Right atrium auricular region (tissue), 2 donors: Measurements from ENCODE around the gene PSRC1. TPM values are rescaled to one million over a fixed set of nuclear protein-coding genes. Genes with fewer than 3 reads are reported as not detected.

Source experiments
- DNase-seq: peaks from one replicate; pipeline ENCODE4 v3.0.0-alpha.2; 2019; ENCODE audit warnings: low spot score
- H3K27ac ChIP-seq, 2 donors: fragments of 200-600 bp; sonication (generic); 1 replicate in 1 of 2; 2 replicates in 1 of 2; pipeline ENCODE4 v1.5.1; 2016 to 2019
- H3K27me3 ChIP-seq, 2 donors: fragments of 200-600 bp; sonication (generic); one replicate each; pipeline versions ENCODE4 v1.5.1 to v1.6.0; 2017 to 2019
- H3K36me3 ChIP-seq: fragments of 200-600 bp; sonication (generic); one replicate; pipeline ENCODE4 v1.5.1; 2016
- H3K4me1 ChIP-seq, 2 donors: fragments of 200-600 bp; sonication (generic); one replicate each; pipeline versions ENCODE4 v1.5.1 to v1.6.0; 2017 to 2019
- H3K4me3 ChIP-seq, 2 donors: fragments of 200-600 bp; sonication (generic); 1 replicate in 1 of 2; 2 replicates in 1 of 2; pipeline ENCODE4 v1.5.1; 2017 to 2019; ENCODE audit warnings: mild to moderate bottlenecking in 1 of 2, moderate library complexity in 1 of 2
- H3K9me3 ChIP-seq, 2 donors: fragments of 200-600 bp; sonication (generic); one replicate each; pipeline ENCODE4 v1.5.1; 2019
- CTCF ChIP-seq, 2 donors: fragments of 200-600 bp; sonication (generic); IDR thresholded peaks; one replicate each; pipeline ENCODE4 v1.5.1; 2019; ENCODE audit warnings: antibody characterized with exemption in 2 of 2
- total RNA-seq, 2 donors: library from RNA; depleted of rRNA; stranded (reverse); fragments of >200 nt; gene quantifications; one replicate each; pipeline ENCODE4 v1.1.0, GENCODE V29; 2016

Gene PSRC1
- total RNA-seq, 2 donors from 2014 or later = 2.2 to 2.4 TPM

- H3K27me3 ChIP-seq = no peaks in the 10 kb centered on the region
- no peak for TF ChIP-seq CTCF (IDR thresholded peaks at IDR 0.05)
- H3K4me3 ChIP-seq = no peak overlapping the region
- peaks cover 54% of the 10 kb centered on the region for H3K36me3 ChIP-seq
- H3K27ac ChIP-seq = no peak overlapping the region
- no peaks in the 10 kb centered on the region for H3K9me3 ChIP-seq
- peak; percentile 51 for DNase-seq
- H3K4me1 ChIP-seq = peaks cover 0 to 22% of the 10 kb centered on the region in 2 donors
Measured at GRCh38 chr1:109238382-109238781, 44.6 kb downstream of the PSRC1 start.

GRCh38 chr1:109237512-109237911 lies 45.4 kb downstream of the PSRC1 start:
- no peak for TF ChIP-seq CTCF (IDR thresholded peaks at IDR 0.05)
- H3K27ac ChIP-seq = no peak overlapping the region
- DNase-seq = peak; percentile 16
- H3K4me1 ChIP-seq = peaks cover 0 to 22% of the 10 kb centered on the region in 2 donors
- H3K9me3 ChIP-seq = no peaks in the 10 kb centered on the region
- H3K4me3 ChIP-seq = no peak overlapping the region
- H3K27me3 ChIP-seq = no peaks in the 10 kb centered on the region
- H3K36me3 ChIP-seq = peaks cover 63% of the 10 kb centered on the region

GRCh38 chr1:109235137-109235536 lies 47.8 kb downstream of the PSRC1 start:
- no peaks in the 10 kb centered on the region for H3K27me3 ChIP-seq
- no peak overlapping the region for H3K27ac ChIP-seq
- H3K4me1 ChIP-seq = peaks cover 0 to under 1% of the 10 kb centered on the region in 2 donors
- H3K36me3 ChIP-seq = peaks cover 86% of the 10 kb centered on the region
- no peaks in the 10 kb centered on the region for H3K9me3 ChIP-seq
- DNase-seq = peak; percentile 26
- no peak overlapping the region for H3K4me3 ChIP-seq
- no peak for TF ChIP-seq CTCF (IDR thresholded peaks at IDR 0.05)

- no peak for TF ChIP-seq CTCF (IDR thresholded peaks at IDR 0.05)
- no peaks in the 10 kb centered on the region for H3K9me3 ChIP-seq
- peaks cover 0 to 2% of the 10 kb centered on the region in 2 donors for H3K4me1 ChIP-seq
- H3K27ac ChIP-seq = no peak overlapping the region
- DNase-seq = no peak
- peaks cover 80% of the 10 kb centered on the region for H3K36me3 ChIP-seq
- no peaks in the 10 kb centered on the region for H3K27me3 ChIP-seq
- no peak overlapping the region for H3K4me3 ChIP-seq
Measured at GRCh38 chr1:109231066-109231465, 51.9 kb downstream of the PSRC1 start.

Other genes with a start within 250 kb of the PSRC1 start
- gene WDR47, start 241.0 kb downstream of the PSRC1 start, total RNA-seq = 10 to 100 TPM; 14.0 to 22.4 TPM
- gene TAF13, start 207.1 kb downstream of the PSRC1 start, total RNA-seq = 10 to 100 TPM; 32.2 to 35.9 TPM
- 10 to 100 TPM; 18.9 to 23.9 TPM for gene TMEM167B, start 192.4 kb downstream of the PSRC1 start, total RNA-seq
- gene ELAPOR1, start 169.0 kb downstream of the PSRC1 start, total RNA-seq = under 1 TPM; 0.11 to 0.12 TPM
- 100 to 1,000 TPM; 108 to 130 TPM for gene SARS1, start 69.2 kb downstream of the PSRC1 start, total RNA-seq
- 10 to 100 TPM; 20.2 to 23.7 TPM for gene CELSR2, start 33.6 kb downstream of the PSRC1 start, total RNA-seq
- gene MYBPHL, start 23.9 kb upstream of the PSRC1 start, total RNA-seq = 100 to 1,000 TPM in 1 of 2 donors, 10 to 100 TPM in 1; 62.2 to 381 TPM
- gene SORT1, start 114.8 kb upstream of the PSRC1 start, total RNA-seq = 100 to 1,000 TPM; 114 to 120 TPM
- 10 to 100 TPM; 19.8 to 27.6 TPM for gene PSMA5, start 143.3 kb upstream of the PSRC1 start, total RNA-seq
- 1 to 10 TPM; 4.7 to 9.6 TPM for gene SYPL2, start 183.4 kb upstream of the PSRC1 start, total RNA-seq
- 1 to 10 TPM; 2.4 to 3.5 TPM for gene ATXN7L2, start 200.8 kb upstream of the PSRC1 start, total RNA-seq
- gene CYB561D1, start 210.9 kb upstream of the PSRC1 start, total RNA-seq = 1 to 10 TPM; 2.6 to 6.9 TPM
- 10 to 100 TPM; 11.0 to 15.1 TPM for gene AMIGO1, start 226.6 kb upstream of the PSRC1 start, total RNA-seq